A549 (cell line): Measurements from ENCODE around the gene LMO7.

Experiments used
- BHLHE40 ChIP-seq: IDR thresholded peaks from 2 replicates; pipeline ENCODE4 v1.6.1; 2012; ENCODE audit warnings: low read depth, low read length, inconsistent platforms
- EP300 ChIP-seq, 2 experiments: fragments of >200 bp; sonication (Bioruptor Twin); formaldehyde crosslinking; IDR thresholded peaks; 2 replicates in 1 of 2; 3 replicates in 1 of 2; pipeline ENCODE4 v1.6.1; 2016 to 2017
- HOXA7 ChIP-seq: fragments of 250-450 bp; sonication (Bioruptor Pico); IDR thresholded peaks from 2 replicates; pipeline ENCODE4 v1.5.0; 2020; ENCODE audit warnings: mild to moderate bottlenecking, moderate library complexity
- JUNB ChIP-seq: fragments of >200 bp; sonication (Bioruptor Twin); formaldehyde crosslinking; IDR thresholded peaks from 2 replicates; pipeline ENCODE4 v1.6.1; 2016
- KDM5A ChIP-seq: fragments of 200-600 bp; sonication (generic); IDR thresholded peaks from 2 replicates; pipeline ENCODE4 v1.6.1; 2016; ENCODE audit warnings: antibody characterized with exemption, mild to moderate bottlenecking
- POLR2A ChIP-seq: IDR thresholded peaks from 2 replicates; pipeline ENCODE4 v1.6.1; 2012; ENCODE audit warnings: mild to moderate bottlenecking, low read length
- RCOR1 ChIP-seq: fragments of 150-350 bp; IDR thresholded peaks from 2 replicates; pipeline ENCODE4 v1.6.1; 2014; ENCODE audit warnings: antibody characterized with exemption, low read length, low read depth
- RFX5 ChIP-seq: fragments of 450-650 bp; IDR thresholded peaks from 2 replicates; pipeline ENCODE4 v1.7.1; 2014; ENCODE audit warnings: antibody characterized with exemption, mild to moderate bottlenecking, moderate library complexity
- SMC3 ChIP-seq: fragments of >200 bp; sonication (Bioruptor Twin); formaldehyde crosslinking; IDR thresholded peaks from 3 replicates; pipeline ENCODE4 v1.6.1; 2018; ENCODE audit warnings: inconsistent platforms
- ZFP36 ChIP-seq: fragments of 450-650 bp; IDR thresholded peaks from 2 replicates; pipeline ENCODE4 v1.6.1; 2014; ENCODE audit warnings: borderline replicate concordance; ENCODE audit not compliant: partially characterized antibody
- TF ChIP-seq, protein P1 (sequence below): fragments of >200 bp; sonication (Bioruptor Twin); formaldehyde crosslinking; IDR thresholded peaks from 3 replicates; pipeline ENCODE4 v1.5.1; 2016
- TF ChIP-seq, protein P2 (sequence below): IDR thresholded peaks from 2 replicates; pipeline ENCODE4 v1.6.1; 2012
- TF ChIP-seq, protein P3 (sequence below): fragments of 450-650 bp; IDR thresholded peaks from 2 replicates; pipeline ENCODE4 v1.6.1; 2014; ENCODE audit warnings: antibody characterized with exemption
- TF ChIP-seq, protein P4 (sequence below): IDR thresholded peaks from 2 replicates; pipeline ENCODE4 v1.6.1; 2012

DNA sequence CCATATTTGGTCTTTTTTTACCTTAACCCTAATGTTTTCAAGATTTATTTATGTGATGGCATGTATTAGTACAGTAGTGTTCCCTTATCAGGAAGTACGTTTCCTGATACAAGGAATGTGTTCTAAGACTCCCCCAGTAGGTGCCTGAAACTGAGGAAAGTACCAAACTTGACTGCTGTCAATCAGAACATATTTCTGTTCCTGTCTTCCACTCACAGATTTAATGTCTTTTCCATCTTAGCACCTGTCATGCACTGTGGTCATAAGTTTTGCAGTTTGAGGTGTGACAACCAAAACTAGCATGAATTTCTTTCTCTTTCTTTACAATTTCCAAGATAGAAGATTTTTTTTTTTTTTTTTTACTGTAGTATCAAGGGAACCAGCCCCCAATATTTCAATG, 62.9 kb downstream of the LMO7 start:
- TF ChIP-seq, protein P1, sequence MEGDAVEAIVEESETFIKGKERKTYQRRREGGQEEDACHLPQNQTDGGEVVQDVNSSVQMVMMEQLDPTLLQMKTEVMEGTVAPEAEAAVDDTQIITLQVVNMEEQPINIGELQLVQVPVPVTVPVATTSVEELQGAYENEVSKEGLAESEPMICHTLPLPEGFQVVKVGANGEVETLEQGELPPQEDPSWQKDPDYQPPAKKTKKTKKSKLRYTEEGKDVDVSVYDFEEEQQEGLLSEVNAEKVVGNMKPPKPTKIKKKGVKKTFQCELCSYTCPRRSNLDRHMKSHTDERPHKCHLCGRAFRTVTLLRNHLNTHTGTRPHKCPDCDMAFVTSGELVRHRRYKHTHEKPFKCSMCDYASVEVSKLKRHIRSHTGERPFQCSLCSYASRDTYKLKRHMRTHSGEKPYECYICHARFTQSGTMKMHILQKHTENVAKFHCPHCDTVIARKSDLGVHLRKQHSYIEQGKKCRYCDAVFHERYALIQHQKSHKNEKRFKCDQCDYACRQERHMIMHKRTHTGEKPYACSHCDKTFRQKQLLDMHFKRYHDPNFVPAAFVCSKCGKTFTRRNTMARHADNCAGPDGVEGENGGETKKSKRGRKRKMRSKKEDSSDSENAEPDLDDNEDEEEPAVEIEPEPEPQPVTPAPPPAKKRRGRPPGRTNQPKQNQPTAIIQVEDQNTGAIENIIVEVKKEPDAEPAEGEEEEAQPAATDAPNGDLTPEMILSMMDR = no peak
- no peak for TF ChIP-seq ZFP36
- no peak for TF ChIP-seq KDM5A
- TF ChIP-seq EP300 (IDR thresholded peaks at IDR 0.05) = no peak
- no peak for TF ChIP-seq JUNB
- no peak for TF ChIP-seq RFX5
- no peak for TF ChIP-seq HOXA7
- TF ChIP-seq, protein P2, sequence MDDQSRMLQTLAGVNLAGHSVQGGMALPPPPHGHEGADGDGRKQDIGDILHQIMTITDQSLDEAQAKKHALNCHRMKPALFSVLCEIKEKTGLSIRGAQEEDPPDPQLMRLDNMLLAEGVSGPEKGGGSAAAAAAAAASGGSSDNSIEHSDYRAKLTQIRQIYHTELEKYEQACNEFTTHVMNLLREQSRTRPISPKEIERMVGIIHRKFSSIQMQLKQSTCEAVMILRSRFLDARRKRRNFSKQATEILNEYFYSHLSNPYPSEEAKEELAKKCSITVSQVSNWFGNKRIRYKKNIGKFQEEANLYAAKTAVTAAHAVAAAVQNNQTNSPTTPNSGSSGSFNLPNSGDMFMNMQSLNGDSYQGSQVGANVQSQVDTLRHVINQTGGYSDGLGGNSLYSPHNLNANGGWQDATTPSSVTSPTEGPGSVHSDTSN = no peak
- no peak for TF ChIP-seq POLR2A
- no peak for TF ChIP-seq SMC3
- TF ChIP-seq BHLHE40 = no peak
- TF ChIP-seq, protein P3, sequence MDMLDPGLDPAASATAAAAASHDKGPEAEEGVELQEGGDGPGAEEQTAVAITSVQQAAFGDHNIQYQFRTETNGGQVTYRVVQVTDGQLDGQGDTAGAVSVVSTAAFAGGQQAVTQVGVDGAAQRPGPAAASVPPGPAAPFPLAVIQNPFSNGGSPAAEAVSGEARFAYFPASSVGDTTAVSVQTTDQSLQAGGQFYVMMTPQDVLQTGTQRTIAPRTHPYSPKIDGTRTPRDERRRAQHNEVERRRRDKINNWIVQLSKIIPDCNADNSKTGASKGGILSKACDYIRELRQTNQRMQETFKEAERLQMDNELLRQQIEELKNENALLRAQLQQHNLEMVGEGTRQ = no peak
- TF ChIP-seq, protein P4, sequence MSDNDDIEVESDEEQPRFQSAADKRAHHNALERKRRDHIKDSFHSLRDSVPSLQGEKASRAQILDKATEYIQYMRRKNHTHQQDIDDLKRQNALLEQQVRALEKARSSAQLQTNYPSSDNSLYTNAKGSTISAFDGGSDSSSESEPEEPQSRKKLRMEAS = no peak
- no peak for TF ChIP-seq RCOR1
